ENCODE data around the gene PROC. TPM values are rescaled to one million over a fixed set of nuclear protein-coding genes. Genes with fewer than 3 reads are reported as not detected.

The PROC gene
- total RNA-seq = 1.3 and 2.4 TPM in 2 replicates

GRCh38 chr2:127418300-127419111, at the start of gene PROC:
Gene PROC (plus strand): TSS chr2:127418427. CDS start chr2:127419943, 1,516 bp downstream.

GRCh38 chr2:127387655-127388422, 30.4 kb upstream of the PROC start, which contains the start of gene MAP3K2:
Gene MAP3K2 (minus strand): TSS chr2:127387975. CDS start chr2:127343129, 44,846 bp downstream.

Other genes starting within 250 kb of the PROC start
- 1.1 and 1.7 TPM in 2 replicates for gene CYP27C1, start 198.1 kb upstream of the PROC start, total RNA-seq
- 17.9 and 23.1 TPM in 2 replicates for gene ERCC3, start 124.3 kb upstream of the PROC start, total RNA-seq
- 18.8 and 26.9 TPM in 2 replicates for gene MAP3K2, start 30.5 kb upstream of the PROC start, total RNA-seq
- 32.7 and 39.2 TPM in 2 replicates for gene IWS1, start 108.1 kb downstream of the PROC start, total RNA-seq
- not detected in 2 replicates for gene MYO7B, start 117.3 kb downstream of the PROC start, total RNA-seq
- not detected in 2 replicates for gene GPR17, start 227.7 kb downstream of the PROC start, total RNA-seq

Measured in airway epithelial cell (primary cell).